ENCODE results near the gene CDK18.

CDK18 gene

GRCh38 chr1:205523261-205523890 is 18.9 kb downstream of the CDK18 start:
- DNase-seq (ENCODE audit: low read depth): no peak

GRCh38 chr1:205523891-205524793 is 19.7 kb downstream of the CDK18 start:
- peak; percentile 73 for DNase-seq (ENCODE audit: low read depth)

- DNase-seq (ENCODE audit: low read depth): no peak
Observed at GRCh38 chr1:205524794-205525101, 20.3 kb downstream of the CDK18 start.

GRCh38 chr1:205525495-205526285 is 21.2 kb downstream of the CDK18 start:
- DNase-seq (ENCODE audit: low read depth): no peak

GRCh38 chr1:205526431-205526830 is 22.0 kb downstream of the CDK18 start:
- DNase-seq (ENCODE audit: low read depth): no peak

- no peak for DNase-seq (ENCODE audit: low read depth)
Observed at GRCh38 chr1:205527931-205528330, 23.5 kb downstream of the CDK18 start.

GRCh38 chr1:205528446-205528886 is 24.0 kb downstream of the CDK18 start:
- no peak for DNase-seq (ENCODE audit: low read depth)

GRCh38 chr1:205528887-205529825 is 24.7 kb downstream of the CDK18 start:
- peak; percentile 72 for DNase-seq (ENCODE audit: low read depth)

GRCh38 chr1:205530116-205530515 is 25.6 kb downstream of the CDK18 start:
- DNase-seq (ENCODE audit: low read depth): peak; percentile 24

GRCh38 chr1:205531191-205532025 is 26.9 kb downstream of the CDK18 start:
- DNase-seq (ENCODE audit: low read depth): no peak

- DNase-seq (ENCODE audit: low read depth): no peak
Observed at GRCh38 chr1:205532026-205532898, 27.8 kb downstream of the CDK18 start.

GRCh38 chr1:205532996-205533735 is 28.7 kb downstream of the CDK18 start:
- DNase-seq (ENCODE audit: low read depth): no peak

- no peak for DNase-seq (ENCODE audit: low read depth)
Observed at GRCh38 chr1:205533748-205534443, 29.4 kb downstream of the CDK18 start.

- no peak for DNase-seq (ENCODE audit: low read depth)
Observed at GRCh38 chr1:205534444-205534985, 30.0 kb downstream of the CDK18 start.

- DNase-seq (ENCODE audit: low read depth): no peak
Observed at GRCh38 chr1:205535096-205535495, 30.6 kb downstream of the CDK18 start.

- no peak for DNase-seq (ENCODE audit: low read depth)
Observed at GRCh38 chr1:205535866-205536758, 31.6 kb downstream of the CDK18 start.

Measured in EH (cell line).